Hepatocyte (in vitro differentiated cells): Measurements from ENCODE around the gene TNNT2.

Source experiments
- EZH2 ChIP-seq: fragments of 200-600 bp; sonication (generic); IDR thresholded peaks from 2 replicates; pipeline ENCODE4 v1.6.1; 2016; ENCODE audit warnings: antibody characterized with exemption, mild to moderate bottlenecking, borderline replicate concordance
- TF ChIP-seq, protein P1 (sequence below): fragments of 200-600 bp; sonication (generic); IDR thresholded peaks from 2 replicates; pipeline ENCODE4 v1.5.1; 2016; ENCODE audit warnings: antibody characterized with exemption, mild to moderate bottlenecking; ENCODE audit not compliant: poor library complexity

GRCh38 chr1:201375169-201375568 is 2.3 kb downstream of the TNNT2 start:
- TF ChIP-seq, protein P1, sequence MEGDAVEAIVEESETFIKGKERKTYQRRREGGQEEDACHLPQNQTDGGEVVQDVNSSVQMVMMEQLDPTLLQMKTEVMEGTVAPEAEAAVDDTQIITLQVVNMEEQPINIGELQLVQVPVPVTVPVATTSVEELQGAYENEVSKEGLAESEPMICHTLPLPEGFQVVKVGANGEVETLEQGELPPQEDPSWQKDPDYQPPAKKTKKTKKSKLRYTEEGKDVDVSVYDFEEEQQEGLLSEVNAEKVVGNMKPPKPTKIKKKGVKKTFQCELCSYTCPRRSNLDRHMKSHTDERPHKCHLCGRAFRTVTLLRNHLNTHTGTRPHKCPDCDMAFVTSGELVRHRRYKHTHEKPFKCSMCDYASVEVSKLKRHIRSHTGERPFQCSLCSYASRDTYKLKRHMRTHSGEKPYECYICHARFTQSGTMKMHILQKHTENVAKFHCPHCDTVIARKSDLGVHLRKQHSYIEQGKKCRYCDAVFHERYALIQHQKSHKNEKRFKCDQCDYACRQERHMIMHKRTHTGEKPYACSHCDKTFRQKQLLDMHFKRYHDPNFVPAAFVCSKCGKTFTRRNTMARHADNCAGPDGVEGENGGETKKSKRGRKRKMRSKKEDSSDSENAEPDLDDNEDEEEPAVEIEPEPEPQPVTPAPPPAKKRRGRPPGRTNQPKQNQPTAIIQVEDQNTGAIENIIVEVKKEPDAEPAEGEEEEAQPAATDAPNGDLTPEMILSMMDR = no peak
- no peak for TF ChIP-seq EZH2
